Loucy (cell line): Measurements from ENCODE around the gene TLK1.

ENCODE experiments used
- H2AFZ ChIP-seq: fragments of 200-600 bp; sonication (generic); 2 replicates; pipeline ENCODE4 v1.6.0; 2016; ENCODE audit warnings: antibody characterized with exemption, mild to moderate bottlenecking, low read length, moderate library complexity
- H3F3A ChIP-seq: fragments of 200-600 bp; 2 replicates; pipeline ENCODE4 v1.6.0; 2016; ENCODE audit warnings: antibody characterized with exemption, low read depth, mild to moderate bottlenecking
- H3K27me3 ChIP-seq: fragments of 200-600 bp; sonication (generic); 2 replicates; pipeline ENCODE4 v1.6.1; 2014; ENCODE audit warnings: low read length, mild to moderate bottlenecking; ENCODE audit not compliant: insufficient read depth, poor library complexity, severe bottlenecking
- H3K36me3 ChIP-seq: fragments of 200-600 bp; sonication (generic); 2 replicates; pipeline ENCODE4 v1.6.1; 2016; ENCODE audit warnings: low read length; ENCODE audit not compliant: insufficient read depth
- H3K4me1 ChIP-seq: fragments of 200-600 bp; sonication (generic); 2 replicates; pipeline ENCODE4 v1.5.1; 2014; ENCODE audit warnings: low read length, mild to moderate bottlenecking; ENCODE audit not compliant: insufficient read depth, poor library complexity, severe bottlenecking
- H3K4me2 ChIP-seq: fragments of 200-600 bp; sonication (generic); 2 replicates; pipeline ENCODE4 v1.6.0; 2014; ENCODE audit warnings: antibody characterized with exemption, low read length, low read depth, mild to moderate bottlenecking; ENCODE audit not compliant: poor library complexity, severe bottlenecking
- H3K4me3 ChIP-seq: fragments of 200-600 bp; sonication (generic); 2 replicates; pipeline ENCODE4 v1.5.1; 2014; ENCODE audit warnings: low read length, mild to moderate bottlenecking, mixed read lengths; ENCODE audit not compliant: poor library complexity, severe bottlenecking
- H3K79me2 ChIP-seq: fragments of 200-600 bp; sonication (generic); 2 replicates; pipeline ENCODE4 v1.6.1; 2014; ENCODE audit warnings: low read length; ENCODE audit not compliant: insufficient read depth
- H3K9ac ChIP-seq: fragments of 200-600 bp; sonication (generic); 2 replicates; pipeline ENCODE4 v1.6.0; 2014; ENCODE audit warnings: mild to moderate bottlenecking, low read depth, low read length, moderate library complexity; ENCODE audit not compliant: poor library complexity, severe bottlenecking
- H3K9me2 ChIP-seq: fragments of 200-600 bp; sonication (generic); replicated peaks from 2 replicates; pipeline ENCODE4 v1.6.1; 2016; ENCODE audit warnings: low read depth, low read length, mixed read lengths
- H3K9me3 ChIP-seq: fragments of 200-600 bp; sonication (generic); 2 replicates; pipeline ENCODE4 v1.6.1; 2014; ENCODE audit warnings: mild to moderate bottlenecking, antibody characterized with exemption, low read length, low read depth; ENCODE audit not compliant: insufficient read depth
- H4K20me1 ChIP-seq: fragments of 200-600 bp; sonication (generic); 2 replicates; pipeline ENCODE4 v1.6.0; 2014; ENCODE audit warnings: antibody characterized with exemption, low read length, mild to moderate bottlenecking; ENCODE audit not compliant: insufficient read depth, poor library complexity, severe bottlenecking
- CTCF ChIP-seq: fragments of 200-600 bp; sonication (generic); conservative IDR thresholded peaks from 2 replicates; pipeline ENCODE4 v1.5.1; 2014; ENCODE audit warnings: mild to moderate bottlenecking, antibody characterized with exemption, low read length
- EZH2phosphoT487 ChIP-seq: fragments of 200-600 bp; IDR thresholded peaks from 2 replicates; pipeline ENCODE4 v1.6.1; 2018; ENCODE audit warnings: antibody characterized with exemption, mild to moderate bottlenecking, moderate library complexity, borderline replicate concordance

TLK1 gene

GRCh38 chr2:171042253-171042969 lies 118.3 kb downstream of the TLK1 start:
- H3K79me2 ChIP-seq, result no peaks in the 10 kb centered on the region
- H3K9me3 ChIP-seq, result no peaks in the 10 kb centered on the region
- no peaks in the 10 kb centered on the region for H3K9me2 ChIP-seq
- H3K27me3 ChIP-seq, result no peaks in the 10 kb centered on the region
- peaks cover 86% of the 10 kb centered on the region for H3K36me3 ChIP-seq
- no peak overlapping the region for H3K9ac ChIP-seq
- no peak overlapping the region for H3K4me2 ChIP-seq
- TF ChIP-seq CTCF (no peak), EZH2phosphoT487 (no peak)
- H3K4me1 ChIP-seq, result peaks cover 4% of the 10 kb centered on the region
- H4K20me1 ChIP-seq, result peaks cover 4% of the 10 kb centered on the region
- no peaks in the 10 kb centered on the region for H3F3A ChIP-seq
- H3K4me3 ChIP-seq, result no peak overlapping the region
- no peak overlapping the region for H2AFZ ChIP-seq

- Histone ChIP-seq H3K27me3 (no peaks in the 10 kb centered on the region), H3K9me2 (no peaks in the 10 kb centered on the region), H4K20me1 (no peaks in the 10 kb centered on the region), H3K9me3 (peaks cover 6% of the 10 kb centered on the region; the same call in 1 of the 2 replicates), H3K9ac (no peak overlapping the region), H3K4me2 (no peak overlapping the region), H3K4me1 (no peaks in the 10 kb centered on the region), H3K36me3 (peaks cover 82% of the 10 kb centered on the region), H2AFZ (no peak overlapping the region), H3F3A (no peaks in the 10 kb centered on the region), H3K4me3 (no peak overlapping the region), H3K79me2 (peaks cover 3% of the 10 kb centered on the region; the same call in 1 of the 2 replicates)
- TF ChIP-seq CTCF (no peak), EZH2phosphoT487 (no peak)
Observed at GRCh38 chr2:171036532-171036931, 124.2 kb downstream of the TLK1 start.

- TF ChIP-seq CTCF, result no peak
- TF ChIP-seq EZH2phosphoT487, result no peak
- no peaks in the 10 kb centered on the region for H3K4me1 ChIP-seq
- peaks cover 3% of the 10 kb centered on the region; the same call in 1 of the 2 replicates for H3K79me2 ChIP-seq
- H3K9me3 ChIP-seq, result peaks cover 6% of the 10 kb centered on the region; the same call in 1 of the 2 replicates
- H3K4me2 ChIP-seq, result no peak overlapping the region
- no peaks in the 10 kb centered on the region for H3K9me2 ChIP-seq
- H2AFZ ChIP-seq, result no peak overlapping the region
- H3K9ac ChIP-seq, result no peak overlapping the region
- no peak overlapping the region for H3K4me3 ChIP-seq
- H4K20me1 ChIP-seq, result no peaks in the 10 kb centered on the region
- H3K27me3 ChIP-seq, result no peaks in the 10 kb centered on the region
- H3F3A ChIP-seq, result no peaks in the 10 kb centered on the region
- peaks cover 87% of the 10 kb centered on the region for H3K36me3 ChIP-seq
Observed at GRCh38 chr2:171034315-171034714, 126.4 kb downstream of the TLK1 start.
